ENCODE measurements around the gene AP1S1.
A peak's percentile ranks its signal among the peaks of the same experiment; 100 is the strongest.

AP1S1 gene

GRCh38 chr7:101156866-101157589 lies 2.8 kb downstream of the AP1S1 start:
- no peak overlapping the region for H3K4me3 ChIP-seq (ENCODE audit: low read depth, low read length)
- in situ Hi-C loops (cut with HindIII; ENCODE audit: low sequenced_read_pairs): no loop called here
- no peak for TF ChIP-seq CTCF (IDR thresholded peaks at IDR 0.05; ENCODE audit: low read depth, low read length, missing control alignments)

GRCh38 chr7:101159696-101160674 lies 5.7 kb downstream of the AP1S1 start:
- H3K4me3 ChIP-seq (ENCODE audit: low read depth, low read length): no peak overlapping the region
- no peak for DNase-seq (ENCODE audit: low read depth)
- TF ChIP-seq CTCF (IDR thresholded peaks at IDR 0.05; ENCODE audit: low read depth, low read length, missing control alignments): no peak
- in situ Hi-C loops (cut with HindIII; ENCODE audit: low sequenced_read_pairs): no loop called here

More at GRCh38 chr7:101156866-101157589, 2.8 kb downstream of the AP1S1 start:
- DNase-seq (ENCODE audit: low read depth): no peak

GRCh38 chr7:101160910-101161309 lies 6.6 kb downstream of the AP1S1 start:
- no peak overlapping the region for H3K4me3 ChIP-seq (ENCODE audit: low read depth, low read length)
- in situ Hi-C loops (cut with HindIII; ENCODE audit: low sequenced_read_pairs): no loop called here
- DNase-seq (ENCODE audit: low read depth): no peak
- TF ChIP-seq CTCF (IDR thresholded peaks at IDR 0.05; ENCODE audit: low read depth, low read length, missing control alignments): no peak

- TF ChIP-seq CTCF (IDR thresholded peaks at IDR 0.05; ENCODE audit: low read depth, low read length, missing control alignments): no peak
- no peak for DNase-seq (ENCODE audit: low read depth)
- H3K4me3 ChIP-seq (ENCODE audit: low read depth, low read length): no peak overlapping the region
- in situ Hi-C loops (cut with HindIII; ENCODE audit: low sequenced_read_pairs): no loop called here
Measured at GRCh38 chr7:101161692-101162471, 7.6 kb downstream of the AP1S1 start.

GRCh38 chr7:101162551-101163278 lies 8.4 kb downstream of the AP1S1 start:
- in situ Hi-C loops (cut with HindIII; ENCODE audit: low sequenced_read_pairs): no loop called here
- H3K4me3 ChIP-seq (ENCODE audit: low read depth, low read length): peak overlapping the region; percentile 28
- no peak for DNase-seq (ENCODE audit: low read depth)
- TF ChIP-seq CTCF (IDR thresholded peaks at IDR 0.05; ENCODE audit: low read depth, low read length, missing control alignments): no peak

All from astrocyte of the cerebellum (primary cell).